ENCODE data around the gene SMCO3. TPM values are rescaled to one million over a fixed set of nuclear protein-coding genes. Genes with fewer than 3 reads are reported as not detected.
A peak's percentile ranks its signal among the peaks of the same experiment; 100 is the strongest.

SMCO3 gene
- total and polyA plus RNA-seq, 2 of the 13 experiments (the other 11 are each of a cell fraction or from before 2014, with no cell fraction given) = 0.29 to 0.42 TPM

- ATAC-seq = no peak
- Histone ChIP-seq H2AFZ (ENCODE audit: low read length) (no peak overlapping the region), H3K79me2 (ENCODE audit: insufficient read depth, low read length) (peaks cover 22% of the 10 kb centered on the region), H3K36me3 (replicated peaks in 1 of 2; ENCODE audit: control insufficient read depth in 1 of 2, insufficient read depth in 2 of 2, low read length in 2 of 2) (peaks cover 0 to 11% of the 10 kb centered on the region in 2 experiments; a peak in 2 of 5 replicates), H4K20me1 (ENCODE audit: insufficient read depth, low read length) (no peaks in the 10 kb centered on the region), H3K4me3 (replicated peaks in 1 of 3; ENCODE audit: insufficient read depth in 1 of 3, low read depth in 2 of 3, low read length in 3 of 3) (no peak overlapping the region), H3K9me3 (ENCODE audit: low read length) (no peaks in the 10 kb centered on the region), H3K4me1 (ENCODE audit: insufficient read depth, low read length) (peaks cover 53% of the 10 kb centered on the region), H3K9ac (ENCODE audit: insufficient read depth, low read depth, low read length) (no peak overlapping the region), H3K27me3 (ENCODE audit: control insufficient read depth in 1 of 2, insufficient read depth in 2 of 2, low read length in 2 of 2) (no peaks in the 10 kb centered on the region; a peak in 1 of 5 replicates), H3K4me2 (ENCODE audit: low read depth, low read length) (no peak overlapping the region), H3K27ac (ENCODE audit: extremely low read length, insufficient read depth, low read length) (no peak overlapping the region)
- ChIA-PET POLR2A (interaction anchor here (1.9 kb wide), 1 partner anchor 74 kb away, joined by 12 read pairs; a partner anchor contains a TSS), CTCF (ENCODE audit: low intra/inter-chr PET ratio, low total read pairs) (interaction anchor here (2.2 to 2.4 kb wide), 2 partner anchors 33 to 151 kb away, joined by 6 to 21 read pairs; no protein-coding TSS in a partner anchor)
- FAIRE-seq = no peak
- DNase-seq (ENCODE audit: low spot score) = no peak
- in situ Hi-C loops (cut with HindIII; ENCODE audit: extremely low pct_ligation_motif_present, low pct_unique_long_range_greater_than_20kb) (loop anchor here (5.0 kb wide), 1 partner anchor 153 kb away; no protein-coding TSS in a partner anchor), intact Hi-C loops (cut with micrococcal nuclease; ENCODE audit: unreplicated experiment) (loop anchor here (2.0 kb wide), 2 partner anchors 48 to 122 kb away; no protein-coding TSS in a partner anchor)
- no peak for TF ChIP-seq AGO1 (IDR thresholded peaks at IDR 0.05; ENCODE audit: low read depth, low read length, poor library complexity, severe bottlenecking)
- TF ChIP-seq SMC3 (IDR thresholded peaks at IDR 0.05; ENCODE audit: low read length) = no peak
- TF ChIP-seq ZBTB38 (CRISPR knock-in tag; IDR thresholded peaks at IDR 0.05) = no peak
- TF ChIP-seq ERF (CRISPR knock-in tag; IDR thresholded peaks at IDR 0.05) = no peak
- no peak for TF ChIP-seq FOSL1 (CRISPR knock-in tag; IDR thresholded peaks at IDR 0.05; ENCODE audit: borderline replicate concordance)
- BruUV-seq (replicated peaks) = no TSS peak
These were observed 30.4 kb upstream of the SMCO3 start for GRCh38 chr12:14844401-14844800.

GRCh38 chr12:14843425-14843887 is 29.5 kb upstream of the SMCO3 start, which contains the start of gene ART4:
ART4 (minus strand) TSS chr12:14843526; CDS start chr12:14843113, 413 bp downstream.
- intact Hi-C loops (cut with micrococcal nuclease; ENCODE audit: unreplicated experiment) = loop anchor here (2.0 kb wide), 2 partner anchors 41 to 73 kb away; partner anchors contain the start of genes C12orf60 and WBP11
- FAIRE-seq (peak; percentile 70), DNase-seq (ENCODE audit: low spot score) (peak; percentile 71), ATAC-seq (peak; percentile 93)
- WGBS (ENCODE audit: low lambda C conversion rate) = 2% methylated on average over 8 of the region's 10 CpGs
- Histone ChIP-seq H3K79me2 (ENCODE audit: insufficient read depth, low read length) (peaks cover 31% of the 10 kb centered on the region), H3K9me3 (ENCODE audit: low read length) (no peaks in the 10 kb centered on the region), H3K9ac (ENCODE audit: insufficient read depth, low read depth, low read length) (peak within 1 kb of the TSS; percentile 77), H2AFZ (ENCODE audit: low read length) (peak within 1 kb of the TSS; percentile 85), H3K4me3 (replicated peaks in 1 of 3; ENCODE audit: insufficient read depth in 1 of 3, low read depth in 2 of 3, low read length in 3 of 3) (peak within 1 kb of the TSS; percentile 73 to 86 (median 73)), H3K36me3 (replicated peaks in 1 of 2; ENCODE audit: control insufficient read depth in 1 of 2, insufficient read depth in 2 of 2, low read length in 2 of 2) (peaks cover 0 to 16% of the 10 kb centered on the region in 2 experiments; a peak in 2 of 5 replicates), H3K27me3 (ENCODE audit: control insufficient read depth in 1 of 2, insufficient read depth in 2 of 2, low read length in 2 of 2) (no peaks in the 10 kb centered on the region; a peak in 1 of 5 replicates), H3K4me2 (ENCODE audit: low read depth, low read length) (peak within 1 kb of the TSS; percentile 98), H4K20me1 (ENCODE audit: insufficient read depth, low read length) (no peaks in the 10 kb centered on the region), H3K4me1 (ENCODE audit: insufficient read depth, low read length) (peaks cover 62% of the 10 kb centered on the region), H3K27ac (ENCODE audit: extremely low read length, insufficient read depth, low read length) (peak within 1 kb of the TSS; percentile 86)
- in situ Hi-C loops (cut with HindIII; ENCODE audit: extremely low pct_ligation_motif_present, low pct_unique_long_range_greater_than_20kb) = loop anchor here (5.0 kb wide), 1 partner anchor 154 kb away; no protein-coding TSS in a partner anchor
- ChIA-PET POLR2A (interaction anchor here (1.3 to 1.9 kb wide), 3 partner anchors 40 to 73 kb away, joined by 4 to 16 read pairs (median 12); partner anchors contain the start of genes C12orf60 and WBP11), CTCF (ENCODE audit: low intra/inter-chr PET ratio, low total read pairs) (interaction anchor here (2.4 kb wide), 1 partner anchor 152 kb away, joined by 21 read pairs; no protein-coding TSS in a partner anchor)
- no TSS peak for BruUV-seq (replicated peaks)
- TF ChIP-seq ZNF878 (CRISPR knock-in tag; IDR thresholded peaks at IDR 0.05) (no peak), ARID5B (CRISPR knock-in tag; IDR thresholded peaks at IDR 0.05) (peak; percentile 32; the same call in 1 of the 2 replicates), RXRA (CRISPR knock-in tag; IDR thresholded peaks at IDR 0.05) (peak; percentile 20; the same call in 1 of the 2 replicates), HOXA9 (CRISPR knock-in tag; IDR thresholded peaks at IDR 0.05; ENCODE audit: borderline replicate concordance) (no peak), TEAD3 (CRISPR knock-in tag; optimal IDR thresholded peaks at IDR 0.05; ENCODE audit: borderline replicate concordance) (peak; percentile 73), KDM4B (CRISPR knock-in tag; IDR thresholded peaks at IDR 0.05) (0 out of 2 replicates have a peak, but pooled peaks have one; percentile 25), ZNF264 (CRISPR knock-in tag; IDR thresholded peaks at IDR 0.05) (no peak), MXI1 (IDR thresholded peaks at IDR 0.05; ENCODE audit: borderline replicate concordance, low read depth, low read length) (0 out of 3 replicates have a peak, but pooled peaks have one; percentile 14)
